Stimulated activated CD4-positive, alpha-beta T cell treated with anti-CD3 and anti-CD28 coated beads, Interleukin-2, amount 100 ng/mL, for 24 hours (primary cell): ENCODE data around the gene PRADC1.

Experiments
- DNase-seq, 2 donors: peaks; one replicate each; pipeline ENCODE4 v3.0.0-alpha.2; 2020

PRADC1 gene

GRCh38 chr2:73258186-73258912, 25.3 kb upstream of the PRADC1 start:
- DNase-seq: no peak

GRCh38 chr2:73257425-73258125, 24.5 kb upstream of the PRADC1 start:
- no peak for DNase-seq

- no peak for DNase-seq
Measured at GRCh38 chr2:73257021-73257420, 24.0 kb upstream of the PRADC1 start.

- no peak for DNase-seq
Measured at GRCh38 chr2:73256618-73256922, 23.5 kb upstream of the PRADC1 start.

- no peak for DNase-seq
Measured at GRCh38 chr2:73255907-73256617, 23.0 kb upstream of the PRADC1 start.

- DNase-seq: no peak
Measured at GRCh38 chr2:73255007-73255644, 22.1 kb upstream of the PRADC1 start.

GRCh38 chr2:73254343-73255006, 21.4 kb upstream of the PRADC1 start:
- DNase-seq: no peak

GRCh38 chr2:73253901-73254300, 20.9 kb upstream of the PRADC1 start:
- DNase-seq: no peak

GRCh38 chr2:73253400-73253799, 20.4 kb upstream of the PRADC1 start:
- DNase-seq: no peak

GRCh38 chr2:73252238-73253027, 19.4 kb upstream of the PRADC1 start:
- DNase-seq: no peak

- no peak for DNase-seq
Measured at GRCh38 chr2:73250872-73251846, 18.1 kb upstream of the PRADC1 start.

GRCh38 chr2:73249636-73250035, 16.6 kb upstream of the PRADC1 start:
- no peak for DNase-seq

GRCh38 chr2:73246850-73247249, 13.8 kb upstream of the PRADC1 start:
- DNase-seq: no peak

- DNase-seq: no peak
Measured at GRCh38 chr2:73244580-73244979, 11.5 kb upstream of the PRADC1 start.

GRCh38 chr2:73243884-73244570, 11.0 kb upstream of the PRADC1 start:
- DNase-seq: no peak

GRCh38 chr2:73239776-73240175, 6.7 kb upstream of the PRADC1 start:
- no peak for DNase-seq

- DNase-seq: no peak
Measured at GRCh38 chr2:73238976-73239375, 5.9 kb upstream of the PRADC1 start.

GRCh38 chr2:73238149-73238548, 5.1 kb upstream of the PRADC1 start:
- DNase-seq: no peak

- DNase-seq: no peak
Measured at GRCh38 chr2:73237168-73237567, 4.1 kb upstream of the PRADC1 start.

GRCh38 chr2:73235315-73236028, 2.4 kb upstream of the PRADC1 start:
- DNase-seq: no peak
